Thyroid gland (tissue), 4 donors: ENCODE measurements around the gene SAXO1. TPM values are rescaled to one million over a fixed set of nuclear protein-coding genes. Genes with fewer than 3 reads are reported as not detected.

ENCODE experiments used
- DNase-seq, 2 donors: peaks; one replicate each; pipeline ENCODE4 v3.0.0-alpha.2; 2019
- H3K27ac ChIP-seq, 3 donors: fragments of 200-600 bp; sonication (generic); 1 replicate in 2 of 3; 2 replicates in 1 of 3; pipeline ENCODE4 v1.5.1; 2016 to 2019; ENCODE audit warnings: mild to moderate bottlenecking in 1 of 3, moderate library complexity in 1 of 3
- H3K27me3 ChIP-seq: fragments of 200-600 bp; sonication (generic); one replicate; pipeline ENCODE4 v1.5.1; 2019
- H3K36me3 ChIP-seq, 2 donors: fragments of 200-600 bp; sonication (generic); one replicate each; pipeline ENCODE4 v1.5.1; 2016 to 2019
- H3K4me1 ChIP-seq, 2 donors: fragments of 200-600 bp; sonication (generic); one replicate each; pipeline ENCODE4 v1.5.1; 2017 to 2019
- H3K4me3 ChIP-seq, 3 donors: fragments of 200-600 bp; sonication (generic); replicated peaks in 1 of 3; 1 replicate in 2 of 3; 2 replicates in 1 of 3; pipeline ENCODE4 v1.5.1; 2016; ENCODE audit warnings: mild to moderate bottlenecking in 1 of 3
- H3K9me3 ChIP-seq: fragments of 200-600 bp; sonication (generic); one replicate; pipeline ENCODE4 v1.5.1; 2017
- POLR2A ChIP-seq, 2 donors: fragments of 450-650 bp; IDR thresholded peaks; one replicate each; pipeline ENCODE4 v1.6.1; 2017; ENCODE audit warnings: antibody characterized with exemption in 2 of 2, mild to moderate bottlenecking in 2 of 2, moderate library complexity in 1 of 2
- WGBS, 2 donors: methylation state at CpG; one replicate each; pipeline ENCODE4 v1.1.5; 2017; 5-methylcytosine and 5-hydroxymethylcytosine counted together
- intact Hi-C: fragments of 100-400 bp; cut with DNase I; formaldehyde crosslinking; loops from one replicate; pipeline ENCODE4 v1.15.1; 2023
- total RNA-seq, 4 donors: library from RNA; depleted of rRNA; stranded (reverse); fragments of >200 nt; gene quantifications; one replicate each; pipeline ENCODE4 v1.2.3, GENCODE V29; 2016
- TF ChIP-seq, protein P1 (sequence below), 6 experiments: fragments of 200-600 bp in 3 of 6; fragments of 450-650 bp in 3 of 6; sonication (generic) in 3 of 6; IDR thresholded peaks; one replicate each; pipeline ENCODE4 v1.5.1; 2016 to 2019; ENCODE audit warnings: antibody characterized with exemption in 6 of 6, mild to moderate bottlenecking in 2 of 6, inconsistent platforms in 1 of 6, moderate library complexity in 1 of 6

Gene SAXO1
- total RNA-seq, 4 donors from 2014 or later, result 0.54 TPM; not detected in 3

DNA sequence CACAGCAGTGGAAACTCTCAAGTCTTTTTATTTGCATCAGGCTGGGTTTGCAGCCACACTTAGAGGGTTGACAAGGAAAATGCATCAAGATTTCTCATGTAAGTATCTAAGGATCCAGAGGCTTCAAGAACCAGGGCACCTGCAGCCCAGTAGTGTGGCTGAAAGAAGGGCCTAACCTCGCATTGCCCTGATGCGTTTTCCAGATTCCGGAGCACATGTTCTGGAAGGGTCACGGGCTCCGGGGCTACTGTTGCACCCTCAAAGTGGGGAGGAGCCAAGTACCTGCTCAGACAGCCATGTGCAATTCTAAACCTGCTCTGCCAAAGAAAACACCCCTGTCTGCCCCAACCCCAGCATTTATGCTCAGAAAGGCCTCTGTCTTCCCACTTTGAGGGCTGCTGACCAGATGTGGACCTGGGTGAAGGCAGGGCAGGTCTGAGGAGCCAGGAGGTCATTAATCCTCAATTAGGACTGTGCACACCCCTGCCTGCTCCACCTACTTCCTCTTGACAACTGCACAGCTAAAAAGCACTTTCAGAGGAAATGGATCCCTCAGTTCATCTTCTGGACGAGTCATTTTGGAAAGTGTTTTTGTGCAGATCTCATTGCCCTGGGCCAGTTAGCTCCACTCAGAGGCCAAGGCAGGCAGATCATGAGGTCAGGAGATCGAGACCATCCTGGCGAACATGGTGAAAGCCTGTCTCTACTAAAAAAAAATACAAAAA, 110.7 kb downstream of the SAXO1 start:
- H3K4me3 ChIP-seq, result no peak overlapping the region
- 83 to 85% methylated on average over 8 of the region's 8 CpGs for WGBS, 2 donors
- no peak for TF ChIP-seq POLR2A (IDR thresholded peaks at IDR 0.05)

DNA sequence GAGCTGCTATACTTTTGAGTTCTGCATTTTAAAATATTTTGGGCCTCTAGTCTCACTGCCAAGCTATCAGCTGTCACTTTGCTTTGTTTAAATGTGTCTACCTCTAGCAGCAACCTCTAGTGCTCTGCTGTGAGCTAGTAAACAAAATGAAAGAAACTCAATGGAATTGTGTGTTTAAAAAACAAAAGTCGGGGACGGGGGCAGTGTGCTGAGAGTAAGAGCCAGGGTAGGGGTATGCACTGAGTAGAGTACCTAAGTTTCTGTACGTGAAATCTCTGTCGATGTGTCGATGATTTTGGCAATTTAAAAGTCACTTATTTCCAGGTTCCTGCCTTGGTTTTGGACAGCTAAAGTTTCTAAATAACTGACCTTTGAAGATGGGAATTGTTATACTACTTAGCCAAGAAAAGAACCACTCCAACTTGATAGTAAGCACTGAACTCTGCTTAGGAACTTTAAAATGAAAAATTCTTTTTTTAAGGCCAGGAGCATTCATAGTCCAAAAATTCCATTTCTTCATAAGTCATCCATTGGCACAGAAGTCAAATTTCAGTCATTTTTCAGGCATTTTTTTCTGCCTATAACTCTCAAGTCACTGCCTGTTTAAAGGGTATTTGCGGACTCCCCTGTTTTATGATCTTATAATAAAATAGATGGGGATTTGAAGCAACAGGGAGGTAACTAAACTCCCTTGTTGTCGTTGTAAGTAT, 111.5 kb downstream of the SAXO1 start:
- TF ChIP-seq POLR2A (IDR thresholded peaks at IDR 0.05), result no peak
- TF ChIP-seq, protein P1, sequence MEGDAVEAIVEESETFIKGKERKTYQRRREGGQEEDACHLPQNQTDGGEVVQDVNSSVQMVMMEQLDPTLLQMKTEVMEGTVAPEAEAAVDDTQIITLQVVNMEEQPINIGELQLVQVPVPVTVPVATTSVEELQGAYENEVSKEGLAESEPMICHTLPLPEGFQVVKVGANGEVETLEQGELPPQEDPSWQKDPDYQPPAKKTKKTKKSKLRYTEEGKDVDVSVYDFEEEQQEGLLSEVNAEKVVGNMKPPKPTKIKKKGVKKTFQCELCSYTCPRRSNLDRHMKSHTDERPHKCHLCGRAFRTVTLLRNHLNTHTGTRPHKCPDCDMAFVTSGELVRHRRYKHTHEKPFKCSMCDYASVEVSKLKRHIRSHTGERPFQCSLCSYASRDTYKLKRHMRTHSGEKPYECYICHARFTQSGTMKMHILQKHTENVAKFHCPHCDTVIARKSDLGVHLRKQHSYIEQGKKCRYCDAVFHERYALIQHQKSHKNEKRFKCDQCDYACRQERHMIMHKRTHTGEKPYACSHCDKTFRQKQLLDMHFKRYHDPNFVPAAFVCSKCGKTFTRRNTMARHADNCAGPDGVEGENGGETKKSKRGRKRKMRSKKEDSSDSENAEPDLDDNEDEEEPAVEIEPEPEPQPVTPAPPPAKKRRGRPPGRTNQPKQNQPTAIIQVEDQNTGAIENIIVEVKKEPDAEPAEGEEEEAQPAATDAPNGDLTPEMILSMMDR (IDR thresholded peaks at IDR 0.05), result no peak
- intact Hi-C loops, result no loop called here

More for the DNA sequence above, 110.7 kb downstream of the SAXO1 start:
- DNase-seq, result no peak
- H3K27ac ChIP-seq, result no peak overlapping the region
- intact Hi-C loops, result no loop called here
- H3K36me3 ChIP-seq, result no peaks in the 10 kb centered on the region
- no peaks in the 10 kb centered on the region for H3K27me3 ChIP-seq
- H3K9me3 ChIP-seq, result no peaks in the 10 kb centered on the region
- H3K4me1 ChIP-seq, result peaks cover 18 to 19% of the 10 kb centered on the region in 2 donors

DNA sequence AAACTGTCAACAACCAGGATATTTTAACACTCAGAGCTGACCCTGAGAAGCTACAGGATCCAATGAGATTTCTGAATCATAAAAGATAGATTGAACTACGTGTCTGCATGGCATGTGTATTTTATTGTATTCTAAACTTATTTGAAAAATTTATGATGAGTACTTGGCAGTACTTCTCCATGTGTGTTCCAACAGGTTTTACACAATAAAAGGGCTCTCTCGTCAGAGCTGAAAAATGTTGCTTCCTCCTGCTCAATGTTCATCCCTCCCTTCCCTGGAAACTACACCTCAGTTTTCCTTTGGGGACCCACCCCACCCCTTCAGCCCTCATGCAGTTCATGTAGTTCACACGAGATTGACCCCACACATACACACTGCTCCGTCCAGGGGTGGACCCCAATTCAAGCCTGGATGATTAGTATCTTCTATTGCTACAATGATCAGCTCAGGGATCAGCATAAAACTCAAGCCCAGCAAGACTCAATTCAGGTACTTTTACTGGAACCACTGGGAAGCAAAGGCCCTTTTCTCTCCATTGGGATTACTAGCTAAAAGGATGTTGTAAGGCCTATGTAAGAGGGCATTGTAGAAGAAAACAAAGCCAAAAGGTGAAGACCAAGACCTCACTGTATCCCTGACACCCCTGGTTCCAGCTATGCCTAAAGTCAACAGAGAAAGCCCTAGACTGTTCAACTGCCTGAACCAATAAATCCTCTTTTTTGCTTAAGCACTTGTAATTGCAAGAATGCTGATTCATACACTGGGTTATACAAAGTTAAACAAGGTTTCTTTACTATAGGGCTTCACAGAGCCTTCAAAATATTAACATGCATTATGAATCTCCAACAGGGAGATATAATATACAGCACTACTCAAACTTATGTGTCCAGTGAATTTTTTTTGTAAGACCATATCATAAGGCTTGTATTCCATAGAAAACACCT, 112.6 kb downstream of the SAXO1 start:
- 60 to 63% methylated on average over 4 of the region's 4 CpGs for WGBS, 2 donors
- Histone ChIP-seq H3K27ac (no peak overlapping the region), H3K36me3 (no peaks in the 10 kb centered on the region), H3K4me1 (peaks cover 18 to 19% of the 10 kb centered on the region in 2 donors), H3K9me3 (no peaks in the 10 kb centered on the region), H3K4me3 (no peak overlapping the region), H3K27me3 (no peaks in the 10 kb centered on the region)
- TF ChIP-seq, protein P1 (IDR thresholded peaks at IDR 0.05), result no peak
- no peak for TF ChIP-seq POLR2A (IDR thresholded peaks at IDR 0.05)
- intact Hi-C loops, result no loop called here
- DNase-seq, result no peak

More for the DNA sequence above, 111.5 kb downstream of the SAXO1 start:
- Histone ChIP-seq H3K27ac (no peak overlapping the region), H3K27me3 (no peaks in the 10 kb centered on the region), H3K9me3 (no peaks in the 10 kb centered on the region), H3K4me1 (peaks cover 18 to 19% of the 10 kb centered on the region in 2 donors), H3K36me3 (no peaks in the 10 kb centered on the region), H3K4me3 (no peak overlapping the region)
- 66 to 74% methylated on average over 7 of the region's 7 CpGs for WGBS, 2 donors
- no peak for DNase-seq

DNA sequence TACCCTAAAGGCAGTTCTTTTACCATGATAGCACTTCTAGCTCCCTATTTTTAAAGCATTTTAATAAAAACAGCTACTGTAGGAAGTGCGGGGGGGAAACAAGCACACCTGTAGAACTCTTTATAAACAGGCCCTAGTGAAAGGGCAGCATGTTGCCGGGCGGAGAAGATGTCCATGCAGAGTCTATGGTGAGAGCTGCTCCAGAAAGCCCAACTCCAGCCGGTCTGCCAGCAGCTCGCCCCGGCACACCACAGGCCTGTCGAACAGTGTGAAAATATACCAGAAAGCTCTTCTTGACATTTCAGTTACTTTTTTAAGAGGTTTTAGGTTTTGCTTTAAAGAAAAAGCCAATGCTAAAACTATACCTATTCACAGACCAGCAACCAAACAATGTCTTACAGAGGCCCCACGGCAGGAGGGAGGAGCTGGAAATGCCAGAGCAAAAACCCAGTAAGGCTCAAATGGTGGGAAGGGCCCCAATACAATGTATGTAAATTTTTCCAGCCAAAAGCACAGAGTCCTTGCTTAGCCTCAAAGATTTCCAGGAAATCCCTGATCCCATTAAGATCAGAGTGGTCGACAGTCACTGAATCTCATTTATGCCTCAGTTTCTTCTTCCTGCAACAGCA, 121.2 kb downstream of the SAXO1 start:
- Histone ChIP-seq H3K4me3 (no peak overlapping the region), H3K27ac (no peak overlapping the region), H3K27me3 (no peaks in the 10 kb centered on the region), H3K36me3 (no peaks in the 10 kb centered on the region), H3K4me1 (no peaks in the 10 kb centered on the region), H3K9me3 (no peaks in the 10 kb centered on the region)
- DNase-seq, result no peak
- WGBS, 2 donors, result 92 to 93% methylated on average over 9 of the region's 9 CpGs
- intact Hi-C loops, result no loop called here
- TF ChIP-seq POLR2A (IDR thresholded peaks at IDR 0.05), result no peak
- TF ChIP-seq, protein P1 (IDR thresholded peaks at IDR 0.05), result no peak

DNA sequence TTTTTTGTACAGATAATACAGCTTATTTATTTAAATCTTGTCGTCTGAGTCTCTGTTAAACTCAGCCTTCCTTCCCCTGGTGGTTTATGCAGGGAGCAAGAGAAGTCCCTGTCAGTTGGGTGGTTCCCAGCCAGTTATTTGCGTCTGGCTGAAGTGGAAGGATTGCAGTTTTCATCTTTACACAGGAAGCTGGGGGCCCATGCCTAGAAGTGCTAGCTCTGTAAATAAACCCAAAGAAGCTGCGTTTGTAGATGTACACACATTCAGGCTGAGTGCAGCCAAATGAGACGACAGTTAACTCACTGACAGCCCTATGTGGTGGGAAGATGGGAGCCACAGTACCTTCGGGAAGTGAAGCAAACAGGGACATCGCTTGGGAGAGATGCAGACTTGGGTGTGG, 122.1 kb downstream of the SAXO1 start:
- no peak for DNase-seq
- no peaks in the 10 kb centered on the region for H3K4me1 ChIP-seq
- H3K4me3 ChIP-seq, result no peak overlapping the region
- TF ChIP-seq POLR2A (IDR thresholded peaks at IDR 0.05), result no peak
- TF ChIP-seq, protein P1 (IDR thresholded peaks at IDR 0.05), result no peak
- no peaks in the 10 kb centered on the region for H3K36me3 ChIP-seq
- H3K27me3 ChIP-seq, result no peaks in the 10 kb centered on the region
- no peaks in the 10 kb centered on the region for H3K9me3 ChIP-seq
- WGBS, 2 donors, result 38 to 44% methylated on average over 6 of the region's 6 CpGs
- intact Hi-C loops, result no loop called here
- no peak overlapping the region for H3K27ac ChIP-seq
